Neural cell (in vitro differentiated cells): ENCODE results near the gene PEAR1. TPM values are rescaled to one million over a fixed set of nuclear protein-coding genes. Genes with fewer than 3 reads are reported as not detected.

Source experiments
- H2AFZ ChIP-seq: fragments of 200-600, 300-800 bp; sonication (generic), shearing (Covaris generic); 2 replicates; pipeline ENCODE4 v1.6.0; 2014; ENCODE audit warnings: low read depth, mild to moderate bottlenecking, antibody characterized with exemption, low read length, moderate library complexity
- H3F3A ChIP-seq: fragments of 200-600 bp; shearing (Covaris generic); 2 replicates; pipeline ENCODE4 v1.6.1; 2016; ENCODE audit warnings: mild to moderate bottlenecking, moderate library complexity, mixed read lengths, antibody characterized with exemption, low read length; ENCODE audit not compliant: insufficient read depth, poor library complexity, severe bottlenecking
- H3K27ac ChIP-seq: fragments of 200-600, 300-800 bp; sonication (generic), shearing (Covaris generic); 2 replicates; pipeline ENCODE4 v1.5.1; 2014; ENCODE audit warnings: mild to moderate bottlenecking, low read length, moderate library complexity
- H3K27me3 ChIP-seq: fragments of 300-800, 200-600 bp; sonication (generic), shearing (Covaris generic); 2 replicates; pipeline ENCODE4 v1.6.0; 2014; ENCODE audit warnings: mild to moderate bottlenecking, low read depth, low read length, moderate library complexity; ENCODE audit not compliant: insufficient read depth
- H3K36me3 ChIP-seq: fragments of 300-800, 200-600 bp; sonication (generic), shearing (Covaris generic); 2 replicates; pipeline ENCODE4 v1.5.1; 2014; ENCODE audit warnings: mild to moderate bottlenecking, antibody characterized with exemption, low read length, moderate library complexity; ENCODE audit not compliant: insufficient read depth
- H3K4me2 ChIP-seq: fragments of 300-800, 200-600 bp; sonication (generic), shearing (Covaris generic); 2 replicates; pipeline ENCODE4 v1.6.0; 2014; ENCODE audit warnings: mild to moderate bottlenecking, low read length
- H3K4me3 ChIP-seq: fragments of 300-800, 200-600 bp; sonication (generic), shearing (Covaris generic); 2 replicates; pipeline ENCODE4 v1.5.1; 2014; ENCODE audit warnings: mild to moderate bottlenecking, low read length, moderate library complexity
- H3K79me2 ChIP-seq: fragments of 200-600 bp; shearing (Covaris generic); replicated peaks from 2 replicates; pipeline ENCODE4 v1.6.0; 2014; ENCODE audit warnings: mild to moderate bottlenecking, low read length, moderate library complexity; ENCODE audit not compliant: insufficient read depth
- H3K9ac ChIP-seq: fragments of 300-800, 200-600 bp; sonication (generic), shearing (Covaris generic); 2 replicates; pipeline ENCODE4 v1.6.1; 2016; ENCODE audit warnings: mild to moderate bottlenecking, low read length, mixed read lengths
- H3K9me2 ChIP-seq: fragments of 200-600 bp; shearing (Covaris generic); 2 replicates; pipeline ENCODE4 v1.6.1; 2016; ENCODE audit warnings: mild to moderate bottlenecking, low read length, mixed read lengths; ENCODE audit not compliant: insufficient read depth
- H3K9me3 ChIP-seq: fragments of 200-600, 300-800 bp; sonication (generic), shearing (Covaris generic); 2 replicates; pipeline ENCODE4 v1.6.1; 2016; ENCODE audit warnings: mild to moderate bottlenecking, mixed run types, low read length, moderate library complexity, mixed read lengths
- H4K20me1 ChIP-seq: fragments of 200-600 bp; shearing (Covaris generic); 2 replicates; pipeline ENCODE4 v1.6.1; 2016; ENCODE audit warnings: mild to moderate bottlenecking, mixed run types; ENCODE audit not compliant: insufficient read depth
- CTCF ChIP-seq: fragments of 450-650 bp; IDR thresholded peaks from 2 replicates; pipeline ENCODE4 v1.5.1; 2014; ENCODE audit warnings: antibody characterized with exemption, mild to moderate bottlenecking, moderate library complexity; ENCODE audit not compliant: poor library complexity, severe bottlenecking
- EP300 ChIP-seq: fragments of 450-650 bp; conservative IDR thresholded peaks from 2 replicates; pipeline ENCODE4 v1.6.1; 2014; ENCODE audit warnings: antibody characterized with exemption, mild to moderate bottlenecking, moderate library complexity; ENCODE audit not compliant: poor library complexity, severe bottlenecking
- EZH2 ChIP-seq: fragments of 200-600, 300-800 bp; shearing (Covaris generic), sonication (generic); IDR thresholded peaks from 2 replicates; pipeline ENCODE4 v1.6.1; 2014; ENCODE audit warnings: antibody characterized with exemption, low read length, borderline replicate concordance, mild to moderate bottlenecking; ENCODE audit not compliant: insufficient read depth, poor library complexity, severe bottlenecking
- MXI1 ChIP-seq: fragments of 450-650 bp; conservative IDR thresholded peaks from 2 replicates; pipeline ENCODE4 v1.6.1; 2014; ENCODE audit warnings: antibody characterized with exemption, mild to moderate bottlenecking; ENCODE audit not compliant: poor library complexity, severe bottlenecking
- POLR2AphosphoS5 ChIP-seq: IDR thresholded peaks from 2 replicates; pipeline ENCODE4 v1.6.1; 2012
- RAD21 ChIP-seq: fragments of 450-650 bp; conservative IDR thresholded peaks from 2 replicates; pipeline ENCODE4 v1.6.1; 2014; ENCODE audit warnings: antibody characterized with exemption, mild to moderate bottlenecking, moderate library complexity
- REST ChIP-seq: IDR thresholded peaks from 2 replicates; pipeline ENCODE4 v1.6.1; 2012; ENCODE audit warnings: borderline replicate concordance
- SMC3 ChIP-seq: fragments of 450-650 bp; conservative IDR thresholded peaks from 2 replicates; pipeline ENCODE4 v1.6.1; 2014; ENCODE audit warnings: antibody characterized with exemption, mild to moderate bottlenecking, moderate library complexity; ENCODE audit not compliant: poor library complexity
- TAF1 ChIP-seq: IDR thresholded peaks from 2 replicates; pipeline ENCODE4 v1.6.1; 2012; ENCODE audit warnings: low read depth
- polyA plus RNA-seq: library from polyadenylated mRNA; depleted of rRNA; stranded (reverse); fragments of >200 nt; gene quantifications from 2 replicates; pipeline ENCODE4 v1.2.3, GENCODE V29; 2014

Gene PEAR1
- polyA plus RNA-seq, 1 donor from 2014 or later, result not detected

GRCh38 chr1:156866249-156866909 lies 27.1 kb upstream of the PEAR1 start:
- Histone ChIP-seq H3K27ac (no peak overlapping the region), H3K9me3 (no peaks in the 10 kb centered on the region), H3K27me3 (peaks cover 20% of the 10 kb centered on the region), H4K20me1 (no peaks in the 10 kb centered on the region), H3K4me2 (no peak overlapping the region), H3K4me3 (no peak overlapping the region), H3K79me2 (no peaks in the 10 kb centered on the region), H3K9ac (no peak overlapping the region), H3K36me3 (no peaks in the 10 kb centered on the region), H3K9me2 (no peaks in the 10 kb centered on the region), H2AFZ (no peak overlapping the region), H3F3A (no peaks in the 10 kb centered on the region)
- no peak for TF ChIP-seq EZH2
- no peak for TF ChIP-seq MXI1
- no peak for TF ChIP-seq POLR2AphosphoS5
- no peak for TF ChIP-seq EP300
- no peak for TF ChIP-seq REST
- no peak for TF ChIP-seq SMC3
- no peak for TF ChIP-seq RAD21
- TF ChIP-seq TAF1, result no peak
- TF ChIP-seq CTCF, result no peak

GRCh38 chr1:156868341-156868740 lies 25.2 kb upstream of the PEAR1 start:
- Histone ChIP-seq H3K79me2 (no peaks in the 10 kb centered on the region), H3F3A (no peaks in the 10 kb centered on the region), H3K4me3 (no peak overlapping the region), H3K9me2 (no peaks in the 10 kb centered on the region), H3K4me2 (no peak overlapping the region), H3K27me3 (peaks cover under 1% of the 10 kb centered on the region), H4K20me1 (no peaks in the 10 kb centered on the region), H3K9ac (no peak overlapping the region), H3K36me3 (no peaks in the 10 kb centered on the region), H3K27ac (no peak overlapping the region), H2AFZ (no peak overlapping the region), H3K9me3 (no peaks in the 10 kb centered on the region)
- TF ChIP-seq CTCF, result no peak
- TF ChIP-seq POLR2AphosphoS5, result no peak
- no peak for TF ChIP-seq TAF1
- no peak for TF ChIP-seq EP300
- no peak for TF ChIP-seq MXI1
- TF ChIP-seq REST, result no peak
- TF ChIP-seq EZH2, result no peak
- TF ChIP-seq RAD21, result no peak
- no peak for TF ChIP-seq SMC3
